TTC549 (cell line): Measurements from ENCODE around the gene TARBP1.
"Not testable (repeated sequence)": the region's sequence is repeated elsewhere in the genome, so short reads cannot be mapped to it uniquely, and the experiment has no call there.

Experiments used
- FAIRE-seq: peaks from 2 replicates; lab custom pipeline; 2012; peaks lifted over from hg19 to GRCh38; lab: Jason Lieb, UNC

Gene TARBP1

DNA sequence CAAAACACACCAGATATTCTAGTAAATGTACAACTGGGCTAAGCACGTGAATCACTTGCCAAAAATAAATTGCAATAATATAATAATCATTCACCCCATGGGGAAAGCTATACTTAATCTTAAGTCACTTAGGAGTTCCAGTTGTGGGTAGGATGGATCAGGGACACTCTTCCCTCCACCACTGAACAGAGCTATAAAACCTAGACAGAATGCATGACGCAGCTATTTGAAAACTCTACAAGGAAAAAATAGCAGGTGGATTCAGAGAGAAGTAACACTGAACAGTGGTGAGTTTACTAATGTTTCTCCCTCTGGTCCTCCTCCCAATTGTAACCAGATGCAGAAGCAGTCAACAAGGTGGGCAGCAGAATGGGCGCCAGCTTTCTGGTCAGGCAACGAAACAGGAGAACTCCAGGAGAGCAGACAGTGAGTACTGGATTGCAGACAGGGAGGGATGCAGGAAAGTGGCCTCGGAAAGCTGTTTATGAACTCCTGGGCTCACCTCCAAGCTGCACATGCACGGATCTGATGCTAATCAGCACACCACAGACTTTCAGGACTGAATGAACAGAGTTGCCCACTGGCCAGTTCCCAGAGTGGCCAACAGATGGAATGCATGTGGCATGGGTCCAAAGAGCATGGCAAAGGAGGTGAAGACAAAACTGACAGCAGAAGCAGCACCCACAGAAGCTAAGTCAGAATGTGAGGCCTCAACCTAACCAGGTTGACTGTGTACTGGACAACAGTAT lies 41.4 kb downstream of the TARBP1 start:
- FAIRE-seq, result no peak

GRCh38 chr1:234435620-234436019 lies 43.4 kb downstream of the TARBP1 start:
- FAIRE-seq, result no peak

GRCh38 chr1:234434706-234435105 lies 44.3 kb downstream of the TARBP1 start:
- no peak for FAIRE-seq

- FAIRE-seq, result no peak
Observed at GRCh38 chr1:234433563-234434285, 45.3 kb downstream of the TARBP1 start.

DNA sequence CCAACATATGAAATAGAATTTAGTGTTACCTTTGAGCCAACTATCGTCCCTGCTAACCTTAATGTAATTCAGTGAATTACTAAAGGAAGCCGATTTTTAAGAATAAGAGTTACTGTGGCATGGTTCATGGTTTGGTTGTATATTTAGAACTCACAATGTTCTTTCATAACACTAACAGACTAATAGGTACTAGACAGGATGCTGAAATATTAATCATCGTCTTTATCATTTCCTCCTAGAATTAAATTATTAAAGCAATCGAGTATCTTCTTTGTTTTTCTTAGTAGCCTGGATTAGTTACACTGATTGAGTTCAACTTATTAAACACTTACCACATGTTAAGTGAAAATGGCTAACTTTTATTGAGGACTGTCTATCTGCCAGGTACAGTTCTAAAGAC lies 47.7 kb downstream of the TARBP1 start:
- peak; percentile 66 for FAIRE-seq

GRCh38 chr1:234430691-234431090 lies 48.3 kb downstream of the TARBP1 start:
- FAIRE-seq, result no peak

- no peak for FAIRE-seq
Observed at GRCh38 chr1:234429434-234429806, 49.6 kb downstream of the TARBP1 start.

DNA sequence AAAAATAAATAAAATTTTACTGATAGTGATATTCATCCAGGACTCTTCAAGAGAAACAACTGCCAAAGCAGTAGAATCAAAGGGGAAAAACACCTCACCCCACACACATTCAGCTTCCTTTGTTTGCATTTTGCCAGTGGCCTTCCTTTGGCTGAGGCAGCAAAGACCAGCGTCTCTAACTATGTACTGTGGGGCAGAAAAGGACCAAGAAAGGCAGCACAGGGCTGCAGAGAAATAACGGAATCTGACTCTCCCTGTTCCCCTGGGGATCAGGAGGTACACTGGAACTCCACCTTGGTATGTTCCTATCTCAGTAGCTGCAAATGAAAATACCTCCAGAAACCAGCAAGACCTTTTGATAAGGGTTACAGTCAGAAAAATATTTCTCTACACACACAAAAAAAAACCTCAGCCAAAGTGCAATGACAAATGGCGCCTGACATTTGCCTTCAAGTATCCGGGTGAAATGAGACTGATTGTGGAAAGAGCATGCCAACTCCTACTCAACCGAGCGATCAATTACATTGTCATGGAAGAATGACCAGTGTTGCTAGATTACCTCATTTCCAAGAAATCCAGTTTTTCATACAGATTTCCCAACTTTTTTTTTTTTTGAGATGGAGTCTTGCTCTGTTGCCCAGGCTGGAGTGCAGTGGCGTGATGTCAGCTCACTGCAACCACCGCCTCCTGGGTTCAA lies 50.9 kb downstream of the TARBP1 start:
- FAIRE-seq, result no peak

GRCh38 chr1:234413990-234414389 lies 65.0 kb downstream of the TARBP1 start:
- FAIRE-seq, result no peak

- FAIRE-seq, result no peak
Observed at GRCh38 chr1:234413485-234413884, 65.5 kb downstream of the TARBP1 start.

- no peak for FAIRE-seq
Observed at GRCh38 chr1:234412830-234413229, 66.1 kb downstream of the TARBP1 start.

- FAIRE-seq, result peak; percentile 69
Observed at GRCh38 chr1:234409328-234409727, 69.7 kb downstream of the TARBP1 start.

- FAIRE-seq, result no peak
Observed at GRCh38 chr1:234408757-234409156, 70.2 kb downstream of the TARBP1 start.

DNA sequence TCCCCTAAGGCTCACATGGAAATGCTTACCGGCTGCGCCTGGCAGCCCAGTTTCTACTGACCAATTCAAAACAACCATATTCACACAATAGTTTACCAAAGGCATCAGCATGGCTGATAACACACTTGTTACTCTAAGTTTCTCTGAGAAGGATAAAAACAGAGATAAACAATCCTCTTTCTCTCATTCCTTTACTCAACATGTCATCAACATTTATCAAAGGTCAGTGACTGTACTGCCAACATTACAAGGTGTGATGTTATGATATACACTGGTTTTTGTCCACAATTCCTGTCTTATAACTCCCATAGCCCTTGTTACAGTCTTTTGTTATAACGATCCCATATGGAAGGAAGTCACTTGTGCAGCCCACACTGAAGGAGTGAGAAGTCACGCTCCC lies 72.1 kb downstream of the TARBP1 start:
- FAIRE-seq, result no peak

- FAIRE-seq, result no peak
Observed at GRCh38 chr1:234405676-234406075, 73.3 kb downstream of the TARBP1 start.

DNA sequence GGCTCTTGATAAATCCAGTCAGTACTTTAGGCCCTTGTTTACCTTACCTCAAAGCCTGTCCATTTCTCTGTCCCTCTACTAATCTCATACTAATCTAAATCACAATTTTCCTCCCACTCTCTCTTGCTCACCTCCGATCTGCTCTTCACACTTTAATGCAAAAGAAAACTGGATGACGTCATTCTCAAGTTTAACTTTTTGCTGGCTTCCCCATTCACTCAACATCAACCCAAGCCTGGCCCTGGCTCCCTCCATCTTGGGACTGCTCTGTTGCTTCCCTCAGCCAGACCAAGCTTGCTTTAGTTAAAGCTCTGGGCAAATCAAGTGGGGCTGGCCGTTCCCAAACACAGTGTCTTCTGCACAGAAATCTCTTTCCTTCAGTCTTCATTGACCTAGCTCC lies 76.0 kb downstream of the TARBP1 start:
- no peak for FAIRE-seq

DNA sequence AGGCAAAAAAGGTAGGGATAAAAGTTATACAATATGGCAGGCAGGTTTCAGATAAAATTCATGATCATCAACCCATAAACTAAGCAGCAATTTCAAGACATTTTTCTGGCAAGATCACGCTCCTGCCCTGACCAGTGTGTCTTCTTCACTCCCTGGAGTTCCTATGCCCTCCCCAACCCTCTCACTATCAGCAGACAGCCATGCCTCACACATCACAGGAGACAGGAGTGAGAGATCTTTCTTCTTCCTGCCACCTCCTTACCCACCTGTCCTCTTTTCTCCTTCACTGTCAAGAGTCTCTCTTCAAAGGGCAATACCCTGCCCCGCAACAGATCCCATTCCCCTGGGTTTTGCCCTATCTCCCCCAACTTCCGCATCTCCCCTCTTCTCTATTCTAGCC lies 77.3 kb downstream of the TARBP1 start:
- no peak for FAIRE-seq

- no peak for FAIRE-seq
Observed at GRCh38 chr1:234400773-234401172, 78.2 kb downstream of the TARBP1 start.

GRCh38 chr1:234399515-234399914 lies 79.5 kb downstream of the TARBP1 start:
- FAIRE-seq, result not testable (repeated sequence)

DNA sequence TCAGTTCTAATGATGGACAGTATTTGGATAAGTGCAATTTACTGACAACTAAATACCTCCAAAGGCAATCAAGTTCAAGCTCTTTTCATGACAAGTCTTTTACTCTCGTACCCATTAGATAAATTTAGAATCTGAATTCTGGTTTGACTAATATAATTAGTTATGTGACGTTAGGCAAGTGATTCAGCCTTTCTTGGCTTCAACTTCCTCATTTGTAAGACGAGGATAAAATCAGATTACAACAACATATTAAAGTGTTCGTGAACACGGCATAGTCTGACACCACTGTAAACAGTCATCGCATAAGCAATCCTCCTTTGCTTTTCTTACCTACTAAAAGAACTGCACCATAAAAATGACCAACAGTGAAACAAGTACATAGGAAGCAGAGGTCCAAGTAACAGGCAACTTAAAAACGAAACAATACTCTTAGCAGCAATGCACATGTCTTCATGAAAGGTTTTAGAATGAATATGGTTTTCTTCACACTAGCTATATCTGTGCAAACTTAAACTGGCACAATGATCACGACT lies 80.1 kb downstream of the TARBP1 start:
- no peak for FAIRE-seq

DNA sequence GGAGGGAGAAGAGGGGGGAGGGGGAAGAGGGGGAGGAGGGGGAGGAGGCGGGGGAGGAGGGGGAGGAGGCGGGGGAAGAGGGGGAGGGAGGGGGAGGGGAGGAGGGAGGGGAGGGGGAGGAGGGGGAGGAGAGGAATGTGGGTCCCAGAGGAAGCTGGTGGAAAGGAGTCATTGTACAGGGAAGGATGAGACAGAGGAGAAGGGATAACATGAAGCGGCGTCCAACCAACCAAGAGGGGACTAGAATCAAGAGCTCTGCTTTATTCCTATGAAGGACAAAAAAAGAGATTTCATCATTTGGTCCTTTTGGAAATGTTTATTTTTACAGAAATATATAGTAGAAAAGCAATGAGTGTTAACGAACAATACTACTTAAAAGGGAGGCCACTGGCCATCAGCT lies 81.2 kb downstream of the TARBP1 start:
- FAIRE-seq, result no peak

DNA sequence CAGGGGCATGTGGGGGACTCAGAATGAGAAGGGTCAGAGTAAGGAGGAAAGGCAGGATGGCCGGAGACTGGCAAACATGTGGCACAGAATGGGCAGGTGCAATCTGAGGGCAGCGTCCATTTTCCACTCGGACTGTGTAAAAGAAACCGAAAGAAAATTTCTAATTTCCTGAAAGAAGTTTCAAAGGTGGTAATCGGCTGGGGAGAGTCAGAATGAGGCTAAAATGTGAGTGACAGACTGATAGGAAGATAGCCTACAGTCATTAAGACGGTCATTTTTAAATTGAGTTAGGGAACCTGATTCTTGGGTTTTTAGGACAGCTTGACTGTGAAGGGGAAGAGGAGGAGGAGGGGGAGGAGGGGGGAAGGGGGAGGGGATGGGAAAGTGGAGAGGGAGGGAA lies 82.1 kb downstream of the TARBP1 start:
- FAIRE-seq, result no peak

DNA sequence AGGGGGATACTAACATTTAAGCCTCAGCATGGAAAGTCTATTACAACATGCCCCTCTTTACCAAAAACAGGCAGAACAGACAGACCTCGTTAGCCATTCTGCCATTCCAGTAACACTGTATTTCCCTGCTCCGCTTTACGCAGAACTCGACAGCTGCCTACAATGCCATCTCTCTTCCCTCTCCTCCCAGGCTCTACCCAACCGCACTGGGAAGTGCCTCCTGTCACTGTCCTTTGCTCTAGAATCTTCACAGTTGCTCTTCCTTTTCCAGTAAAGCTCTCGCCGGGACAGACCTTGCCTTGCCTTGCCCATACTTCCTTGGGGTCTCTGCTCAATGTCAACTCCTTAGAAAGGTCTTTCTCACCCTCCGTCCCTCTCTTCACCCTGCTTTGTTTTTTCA lies 82.9 kb downstream of the TARBP1 start:
- FAIRE-seq, result no peak
